ENCODE data around the gene RRAGD. TPM values are rescaled to one million over a fixed set of nuclear protein-coding genes. Genes with fewer than 3 reads are reported as not detected.
"Not testable (repeated sequence)": the region's sequence is repeated elsewhere in the genome, so short reads cannot be mapped to it uniquely, and the experiment has no call there.

RRAGD gene
- polyA plus RNA-seq, 1 donor, result 34.7 TPM

DNA sequence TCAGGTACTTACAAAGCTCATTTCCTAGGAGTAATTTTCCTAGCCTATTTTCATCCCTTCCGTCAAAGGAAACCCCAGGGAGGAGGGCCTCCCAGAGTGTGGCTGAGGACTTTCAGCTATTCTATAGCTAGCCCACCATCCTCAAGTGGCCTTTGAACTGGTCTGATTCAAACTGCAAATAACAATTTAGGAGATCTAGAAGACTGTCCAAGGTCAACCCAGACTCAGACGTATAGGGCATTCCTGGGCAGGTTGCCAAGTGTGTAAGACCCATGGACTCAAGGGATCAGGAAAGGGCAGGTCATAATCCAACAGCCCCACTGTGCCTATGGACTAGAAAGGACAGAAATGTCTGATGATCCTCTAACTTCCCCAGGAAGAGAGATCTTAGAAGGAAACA is 2.1 kb upstream of the RRAGD start:
- DNase-seq, result no peak

DNA sequence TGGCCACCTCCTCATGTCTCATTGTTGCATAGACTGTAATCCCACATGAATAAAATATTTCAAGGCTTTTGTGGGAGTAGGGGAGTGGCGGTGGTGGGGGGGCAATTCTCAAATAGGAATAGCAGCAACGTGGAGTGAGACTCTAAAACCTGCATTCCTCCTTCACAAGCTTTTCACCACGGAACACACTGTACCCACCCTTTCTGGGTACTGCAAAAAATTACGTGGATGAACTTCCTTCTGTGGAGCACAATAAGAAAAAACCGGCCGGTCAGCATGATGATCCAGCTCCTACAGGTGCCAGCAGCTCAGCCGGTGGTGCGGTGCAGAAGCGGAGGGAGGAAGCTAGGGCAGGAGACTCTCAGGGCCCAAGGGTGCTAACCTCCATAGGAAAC is 930 bp upstream of the RRAGD start:
- no peak for DNase-seq

DNA sequence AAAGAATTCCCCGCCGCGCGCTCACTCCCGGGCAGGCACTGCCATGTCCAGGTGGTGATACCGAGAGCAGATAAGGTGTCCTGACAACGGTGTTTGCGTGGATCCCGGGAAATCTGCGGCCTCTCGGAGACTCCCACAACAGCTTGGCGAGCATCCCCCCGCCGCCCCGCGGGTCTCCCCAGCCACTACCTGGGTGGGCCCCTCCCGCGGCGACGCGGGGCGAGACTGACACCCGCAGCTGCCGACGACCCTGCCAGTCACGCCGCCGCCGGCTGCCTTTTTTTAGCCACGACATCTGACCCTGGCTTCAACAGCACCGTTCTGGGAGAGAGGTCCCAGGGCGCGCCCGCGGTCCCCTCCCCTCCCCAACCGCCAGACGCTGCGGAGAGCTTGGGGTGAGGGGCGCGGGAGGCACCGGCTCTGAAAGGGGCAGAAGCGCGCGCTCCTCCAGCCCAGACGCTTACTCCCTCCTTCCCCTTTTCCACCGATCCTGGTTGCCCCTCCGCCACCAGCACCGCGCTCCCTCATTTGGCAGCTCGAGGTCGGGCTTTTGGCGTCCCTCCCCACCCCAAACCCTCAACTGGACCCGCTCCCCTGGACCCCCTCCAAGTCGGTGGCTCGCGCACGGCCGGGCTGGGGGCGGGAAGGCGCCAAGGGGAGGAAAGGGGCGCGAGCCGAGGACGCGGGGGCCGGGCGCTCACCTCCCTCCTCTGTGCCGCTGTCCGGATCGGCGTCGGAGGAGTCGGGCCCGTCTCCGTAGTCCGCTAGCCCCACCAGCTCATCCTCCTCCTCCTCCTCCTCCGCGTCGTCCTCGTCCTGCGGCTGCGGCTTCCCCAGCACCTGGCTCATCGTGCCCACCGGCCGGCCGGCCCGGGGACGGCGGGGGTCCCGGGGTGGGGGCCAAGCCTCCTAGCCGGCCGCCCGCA is 665 bp downstream of the RRAGD start:
- no peak for DNase-seq

DNA sequence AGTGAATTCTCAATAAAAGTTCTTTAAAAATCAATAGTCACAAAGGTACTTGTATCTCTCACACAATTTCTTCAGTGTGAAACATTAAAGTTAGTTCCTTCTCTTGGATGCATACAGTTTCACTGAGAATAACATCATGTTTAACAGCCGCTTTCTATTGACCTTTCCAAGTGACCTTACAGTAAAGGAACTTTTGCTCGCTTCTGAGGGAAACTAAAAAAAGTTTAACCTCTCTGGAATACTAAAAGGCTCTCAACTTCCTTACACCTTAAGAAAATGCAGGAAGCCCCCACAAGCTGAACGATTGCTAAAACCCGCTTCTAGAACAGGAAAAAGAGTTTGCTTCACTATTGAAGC is 1.3 kb downstream of the RRAGD start:
- no peak for DNase-seq

DNA sequence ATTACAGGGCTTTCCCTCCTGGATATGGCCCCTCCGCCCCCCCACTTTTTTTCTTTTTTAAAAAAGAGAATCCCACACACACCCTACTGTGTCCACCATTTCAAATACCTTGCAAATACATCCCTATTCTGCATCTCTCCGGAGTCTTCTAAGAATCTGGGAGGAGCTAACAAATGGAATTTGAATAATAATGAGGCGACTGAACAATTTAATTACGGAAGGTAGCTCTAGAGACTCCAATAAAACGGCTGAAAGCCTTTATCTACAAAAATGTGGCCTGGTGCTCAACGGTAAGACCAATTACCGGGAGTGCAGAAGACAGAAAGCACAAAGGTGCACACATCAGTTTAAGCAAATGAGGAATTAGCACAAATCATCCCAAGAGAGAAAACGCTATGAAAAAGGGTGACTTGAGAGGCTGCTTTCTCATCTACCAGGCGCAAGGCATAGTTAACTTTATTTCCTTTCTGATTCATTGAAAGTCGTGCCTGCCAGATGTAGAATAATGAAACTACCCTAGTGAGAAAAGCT is 1.8 kb downstream of the RRAGD start:
- DNase-seq, result no peak

DNA sequence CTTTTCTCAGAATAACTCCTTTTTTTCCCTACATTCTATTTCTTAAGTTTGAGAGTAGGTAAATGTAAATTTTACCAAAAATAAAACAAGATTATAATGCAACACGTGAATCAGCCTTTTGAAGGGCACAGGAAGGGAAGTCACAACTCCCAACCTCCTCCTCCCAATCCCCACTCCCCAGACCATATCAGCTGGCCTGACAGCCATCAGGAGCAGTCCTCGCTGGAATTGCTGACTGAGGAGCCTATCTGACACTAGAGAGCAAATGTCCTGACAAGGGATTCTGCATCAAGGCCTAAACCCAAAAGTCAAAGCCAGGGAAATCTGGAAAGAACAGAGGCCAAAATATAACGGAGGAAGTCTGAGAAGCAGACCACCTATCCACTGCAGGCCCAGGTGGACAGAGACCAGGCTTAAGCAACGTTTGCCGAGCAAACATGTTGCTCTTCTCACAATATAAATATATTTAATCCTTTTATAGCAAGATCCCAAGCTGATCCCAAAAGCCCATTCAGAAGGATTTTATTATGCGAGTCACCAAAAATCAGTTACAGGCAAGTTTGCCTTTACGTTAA is 2.5 kb downstream of the RRAGD start:
- no peak for DNase-seq

DNA sequence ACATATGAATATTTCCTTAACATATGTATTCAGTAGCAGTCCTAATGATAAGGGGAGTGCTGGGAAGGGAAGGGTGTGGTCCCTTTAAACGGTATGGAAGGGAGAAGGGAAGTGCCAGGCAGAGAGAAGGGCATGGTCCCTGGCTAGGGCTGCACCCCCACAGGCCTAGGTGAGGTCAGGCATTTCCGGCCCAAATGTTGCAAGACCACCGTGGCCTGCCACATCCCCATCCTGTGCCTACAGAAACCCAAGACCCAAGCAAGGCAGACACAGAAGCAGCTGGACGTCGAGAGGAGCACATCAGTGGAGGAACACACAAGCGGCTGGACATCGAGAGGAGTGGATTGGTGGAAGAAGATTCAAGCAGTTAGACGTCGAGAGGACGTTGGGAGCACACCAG is 5.9 kb downstream of the RRAGD start:
- no peak for DNase-seq

DNA sequence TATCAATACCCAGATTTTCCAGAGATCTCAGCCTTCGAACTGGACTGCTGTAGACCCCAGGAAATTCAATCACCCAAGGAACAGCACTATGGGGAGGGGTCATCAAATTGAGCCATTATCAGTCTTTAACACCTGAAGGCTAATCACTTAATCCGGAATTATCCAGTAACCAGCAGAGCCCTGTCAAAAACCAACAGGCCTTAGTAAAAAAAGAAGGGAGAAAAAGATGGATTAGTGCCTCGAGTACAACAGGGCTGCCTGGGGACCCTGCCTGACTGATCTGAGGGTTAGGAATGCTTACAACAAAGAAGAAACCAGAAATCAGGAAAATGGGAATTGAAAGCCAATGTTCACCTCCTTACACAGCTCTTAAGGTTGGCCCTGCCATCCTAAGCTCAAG is 7.6 kb downstream of the RRAGD start:
- no peak for DNase-seq

DNA sequence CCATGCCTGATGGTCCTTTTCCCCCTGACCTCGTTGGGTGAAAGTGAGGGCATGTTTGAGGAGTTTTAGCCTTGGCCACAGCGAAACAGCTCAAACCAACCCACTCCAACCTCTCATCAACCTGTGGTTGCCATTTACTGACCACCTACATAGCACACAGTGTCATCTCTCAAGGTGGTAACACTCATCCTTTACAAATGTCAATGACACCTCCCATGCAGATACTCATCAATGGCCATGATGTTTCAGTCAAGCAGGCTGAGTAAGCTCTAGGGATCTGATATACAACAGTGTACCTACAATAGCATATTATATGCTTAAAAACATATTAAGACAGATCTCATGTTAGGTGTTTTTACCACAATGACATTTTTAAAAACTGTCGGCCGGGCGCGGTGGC is 9.3 kb downstream of the RRAGD start:
- DNase-seq, result no peak

DNA sequence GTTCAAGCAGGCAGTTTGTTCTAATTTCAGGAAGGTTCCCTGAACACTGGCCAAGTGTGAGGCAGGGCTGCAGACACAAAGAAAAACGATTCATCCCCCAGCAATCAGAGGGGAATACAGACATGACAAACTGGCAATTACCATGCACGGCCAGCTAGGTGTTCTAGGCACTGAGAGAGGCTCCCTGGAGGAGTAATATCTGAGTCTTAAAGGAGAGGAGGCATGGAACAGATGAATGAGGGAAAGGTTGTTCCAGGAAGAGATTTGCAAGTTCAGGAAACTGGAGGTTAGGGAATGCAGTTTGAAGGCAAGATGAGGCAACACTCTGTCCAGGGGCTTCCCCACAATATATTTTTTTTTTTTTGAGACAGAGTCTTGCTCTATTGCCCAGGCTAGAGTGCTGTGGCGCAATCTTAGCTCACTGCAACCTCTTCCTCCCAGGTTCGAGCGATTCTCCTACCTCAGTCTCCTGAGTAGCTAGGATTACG is 11.1 kb downstream of the RRAGD start:
- DNase-seq, result no peak

DNA sequence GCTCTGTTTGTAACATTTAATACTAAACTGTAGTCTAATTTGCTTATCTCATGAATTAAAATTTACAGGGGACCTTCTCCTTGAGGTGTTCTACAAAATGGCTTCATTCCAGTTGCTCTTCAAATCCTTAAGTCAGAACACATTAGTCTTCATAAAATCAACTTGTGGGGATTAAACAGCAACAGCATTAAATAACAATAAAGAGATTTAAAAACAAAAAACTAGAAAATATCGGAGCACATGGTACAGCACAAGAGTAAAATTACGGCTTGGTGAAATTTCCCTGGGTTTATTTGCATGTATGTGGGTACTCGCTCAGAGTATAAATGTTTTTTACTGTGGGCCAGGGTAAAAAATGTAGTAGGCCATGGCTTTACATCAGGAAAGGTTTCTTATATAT is 12.0 kb downstream of the RRAGD start:
- no peak for DNase-seq

DNA sequence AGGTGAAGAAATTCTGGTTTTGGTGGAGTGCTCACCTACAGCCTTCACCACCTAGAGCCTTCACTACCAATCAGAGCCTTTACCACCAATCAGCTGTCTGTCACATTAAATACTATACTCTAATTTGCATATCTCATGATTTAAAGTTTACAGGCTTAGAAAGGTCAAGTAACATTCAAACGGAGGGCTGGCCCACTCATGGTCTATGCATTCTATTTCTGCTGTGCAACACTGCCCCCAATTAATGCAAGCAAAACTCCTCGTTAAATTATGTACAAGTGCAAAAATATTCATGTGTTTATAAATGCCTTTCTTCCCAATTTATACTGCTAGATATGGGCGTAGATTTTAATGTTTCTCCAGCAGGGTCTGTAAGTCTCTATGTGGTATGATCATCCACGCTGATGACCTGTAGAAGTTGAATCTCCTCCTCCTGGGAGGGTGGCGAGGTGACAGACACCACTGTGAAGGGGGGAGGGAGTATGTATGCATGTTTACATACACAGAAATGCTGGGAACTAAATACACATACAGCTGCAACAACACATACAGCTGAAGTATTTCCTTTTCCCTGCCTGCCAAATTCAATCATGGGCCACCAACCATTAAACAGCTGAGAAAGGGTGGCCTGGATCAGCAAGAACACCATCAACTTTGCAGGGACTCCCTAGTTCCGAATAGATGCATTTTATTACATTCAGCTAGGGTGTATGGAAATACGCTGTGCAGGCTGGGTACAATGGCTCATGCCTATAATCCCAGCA is 13.1 kb downstream of the RRAGD start:
- DNase-seq, result no peak

DNA sequence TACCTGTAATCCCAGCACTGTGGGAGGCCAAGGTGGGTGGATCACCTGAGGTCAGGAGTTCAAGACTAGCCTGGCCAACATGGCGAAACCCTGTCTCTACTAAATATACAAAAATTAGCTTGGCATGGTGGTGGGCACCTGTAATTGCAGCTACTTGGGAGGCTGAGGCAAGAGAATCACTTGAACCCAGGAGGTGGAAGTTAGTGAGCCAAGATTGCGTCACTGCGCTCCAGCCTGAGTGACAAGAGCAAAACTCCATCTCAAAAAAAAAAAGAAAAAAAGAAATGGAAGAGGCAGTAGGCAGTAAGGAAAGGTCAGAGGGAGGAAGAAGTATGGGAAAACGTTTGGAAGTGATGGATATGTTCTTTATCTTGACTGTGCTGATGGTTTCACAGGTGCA is 14.2 kb downstream of the RRAGD start:
- DNase-seq, result not testable (repeated sequence)

DNA sequence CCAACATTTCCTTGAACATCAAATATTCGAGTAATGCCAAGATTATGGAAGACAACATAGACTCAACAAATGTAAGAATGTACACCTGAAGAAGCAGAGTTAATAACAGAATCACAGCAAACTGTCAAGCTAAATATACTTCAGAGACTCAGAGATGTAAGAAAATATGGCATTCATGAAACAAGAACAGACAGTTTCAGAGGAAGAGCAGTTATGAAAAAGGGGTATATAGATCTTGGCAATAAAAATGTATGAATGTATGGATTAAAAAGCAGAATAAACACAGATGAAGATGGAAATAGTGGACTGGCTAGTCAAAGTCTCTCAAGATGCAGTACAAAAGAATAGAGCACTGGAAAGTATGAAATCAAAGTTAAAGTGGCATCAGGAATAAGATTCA is 18.4 kb downstream of the RRAGD start:
- DNase-seq, result no peak

DNA sequence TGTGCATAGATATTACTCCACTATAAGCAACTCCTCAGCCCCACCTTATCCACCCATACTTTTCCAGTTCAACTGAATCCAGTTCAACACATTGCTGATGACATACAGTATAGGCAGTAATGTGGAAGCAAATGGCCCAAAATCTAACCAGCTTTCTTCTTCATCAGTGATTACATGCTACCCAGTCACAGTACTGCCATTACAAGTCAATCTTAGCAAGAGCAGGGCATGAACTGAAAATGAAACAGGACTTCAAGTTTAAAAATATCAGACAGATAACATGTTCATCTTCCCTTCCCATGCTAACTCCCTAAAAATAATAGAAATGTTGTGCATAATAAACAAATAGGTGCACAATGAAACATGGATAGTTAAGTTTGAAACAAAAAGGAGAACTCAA is 19.2 kb downstream of the RRAGD start:
- DNase-seq, result no peak

DNA sequence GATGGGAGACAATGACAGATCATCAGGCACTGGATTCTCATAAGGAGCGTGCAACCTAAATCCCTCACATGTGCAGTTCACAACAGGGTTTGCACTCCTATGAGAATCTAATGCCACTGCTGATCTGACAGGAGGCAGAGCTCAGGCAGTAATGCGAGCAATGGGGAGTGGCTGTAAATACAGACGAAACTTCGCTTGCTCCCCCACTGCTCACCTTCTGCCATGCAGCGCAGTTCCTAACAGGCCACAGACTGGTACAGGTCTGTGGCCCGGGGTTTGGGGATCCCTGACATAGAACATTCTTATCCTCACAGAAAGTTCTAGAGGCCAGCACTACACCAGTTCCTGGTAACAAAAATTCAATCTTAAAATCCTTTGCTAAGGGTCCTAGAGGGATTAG is 23.2 kb downstream of the RRAGD start:
- no peak for DNase-seq

DNA sequence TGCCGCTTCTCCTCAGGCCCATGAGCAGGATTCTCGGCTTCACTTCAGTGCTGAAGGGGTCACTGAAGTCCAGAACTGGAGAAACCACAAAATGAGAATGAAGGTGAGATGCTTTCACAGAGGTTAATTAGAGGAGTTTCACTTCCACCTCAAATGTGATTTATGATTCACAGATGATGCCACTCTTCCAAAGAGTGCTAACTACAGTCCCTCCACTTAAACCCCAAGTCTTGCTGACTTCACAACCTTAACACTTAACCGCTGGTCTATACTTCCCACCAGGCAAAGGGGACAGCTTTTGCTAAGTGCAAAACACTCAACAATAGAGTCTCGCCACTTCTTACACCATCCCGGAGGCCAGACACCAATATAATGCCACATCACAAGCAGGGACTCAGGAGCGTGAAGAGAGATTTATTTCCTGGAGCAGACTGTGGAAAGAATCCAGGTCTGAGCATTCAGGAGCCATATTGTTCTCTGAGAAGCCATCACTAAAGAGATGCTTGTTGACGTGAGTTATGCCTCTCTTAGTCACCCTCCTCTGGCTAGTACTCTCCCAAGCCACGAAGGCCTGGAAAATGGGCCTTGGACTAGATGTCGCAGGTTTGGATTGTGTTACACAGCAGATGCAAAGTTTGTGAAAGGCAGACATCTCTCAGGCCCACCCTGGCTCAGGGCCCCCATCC is 24.4 kb downstream of the RRAGD start:
- no peak for DNase-seq

DNA sequence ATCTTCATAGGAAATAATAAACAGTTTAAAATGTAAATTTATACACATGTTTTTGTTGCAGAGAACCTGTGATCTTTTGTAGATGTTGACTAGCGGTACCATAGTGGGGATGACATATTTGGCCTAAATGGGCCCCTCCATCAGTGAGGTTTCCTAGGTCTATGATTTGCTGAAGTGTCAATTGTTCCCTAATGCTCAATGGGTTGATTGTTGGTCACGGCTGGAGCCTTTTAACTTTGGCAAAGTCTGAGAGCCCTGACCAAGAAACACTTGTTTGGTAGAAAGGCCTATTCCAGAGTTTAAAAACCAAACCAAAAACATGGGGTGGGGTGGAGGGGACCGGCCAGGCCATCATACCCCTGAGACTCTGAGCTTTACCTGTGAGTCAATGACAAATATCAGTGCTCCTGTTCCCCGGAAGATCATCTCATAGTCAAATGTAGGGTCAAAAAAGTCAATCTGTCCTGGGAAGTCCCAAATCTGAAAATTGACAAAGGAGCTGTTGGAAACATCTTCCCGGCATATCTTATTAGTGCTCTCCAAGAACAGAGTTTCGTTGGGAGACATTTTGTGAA is 25.1 kb downstream of the RRAGD start:
- DNase-seq, result no peak

DNA sequence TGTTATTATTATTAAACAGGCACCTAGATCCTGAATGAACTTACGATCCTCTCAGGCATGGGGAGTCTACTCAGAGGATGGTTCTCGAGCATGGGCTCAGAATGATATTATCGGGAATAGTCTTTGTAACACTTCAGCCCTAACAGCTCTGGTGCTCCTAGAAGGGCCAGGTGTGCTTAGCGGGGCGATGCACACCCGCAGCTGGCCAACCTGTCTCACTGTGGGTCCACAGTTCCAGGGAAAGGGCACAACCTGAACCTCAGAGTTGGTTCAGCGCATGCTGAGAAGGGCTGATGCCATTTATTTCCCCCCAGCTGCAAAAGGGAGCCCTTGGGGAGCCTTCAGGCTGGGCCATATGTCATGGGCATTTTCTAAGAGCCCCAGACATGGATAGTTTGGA is 26.2 kb downstream of the RRAGD start:
- DNase-seq, result no peak

DNA sequence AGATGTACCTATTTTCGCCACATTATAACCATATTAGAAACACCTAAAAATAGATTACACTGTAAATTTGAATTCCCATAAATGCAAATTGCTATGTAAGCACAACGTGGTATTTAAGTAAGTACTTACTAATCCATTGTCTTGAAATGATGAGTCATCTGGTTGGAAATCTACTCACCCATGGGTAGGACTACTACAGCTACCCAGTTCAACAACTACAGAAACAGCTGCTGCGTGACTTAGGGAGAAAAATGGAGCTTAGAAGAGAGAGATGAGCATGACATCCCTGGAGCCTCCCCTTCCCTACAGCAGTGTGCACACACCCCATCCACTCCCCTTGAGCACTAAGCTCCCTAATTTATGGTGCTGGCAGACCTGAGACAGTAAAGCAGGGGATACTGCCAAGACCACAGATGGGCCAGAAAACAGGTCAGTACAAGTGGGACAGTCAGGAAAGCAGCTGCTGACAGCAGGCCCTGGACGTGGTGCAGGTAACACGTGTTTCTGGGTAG is 26.9 kb downstream of the RRAGD start:
- DNase-seq, result no peak

DNA sequence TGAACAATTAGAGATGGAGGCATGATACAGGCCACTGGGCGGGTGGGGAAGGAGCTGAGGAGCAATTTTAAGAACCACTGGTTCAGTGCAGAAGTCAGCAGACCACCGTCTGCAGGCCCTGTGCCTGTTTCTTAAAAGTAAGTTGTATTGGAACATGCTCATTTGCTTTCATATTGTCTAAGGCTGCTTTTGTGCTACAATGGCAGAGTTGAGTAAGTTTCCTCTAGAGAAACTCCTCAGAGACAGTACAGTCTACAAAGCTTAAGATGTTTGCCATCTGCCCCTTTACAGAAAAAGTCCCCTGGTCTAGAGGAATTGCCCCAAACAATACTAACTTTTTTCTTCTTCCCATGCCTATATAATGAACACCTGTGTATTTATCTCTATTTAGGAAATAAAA is 31.0 kb downstream of the RRAGD start:
- no peak for DNase-seq

DNA sequence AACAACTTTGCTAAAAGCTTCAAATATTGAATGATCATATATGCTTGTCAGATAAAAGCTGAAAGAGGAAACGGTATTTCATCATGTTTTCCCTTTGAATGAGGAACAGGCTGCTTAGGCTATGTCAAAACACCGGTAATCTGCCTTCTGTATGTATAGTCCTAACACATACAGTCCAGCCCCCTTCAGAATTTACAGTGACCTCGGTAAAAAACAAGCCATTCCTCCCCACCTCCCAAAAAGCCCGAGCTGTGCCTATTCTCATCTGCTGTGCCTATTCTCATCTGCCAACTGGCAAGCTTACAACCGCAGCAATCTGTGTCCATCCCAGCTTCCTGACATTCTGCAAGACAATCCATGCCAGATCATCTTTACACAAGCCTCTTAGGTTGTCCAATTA is 32.8 kb downstream of the RRAGD start:
- no peak for DNase-seq
